Panc1 (cell line): ENCODE data around the gene NTN4.

Experiments used
- CTCF ChIP-seq: fragments of 450-650 bp; IDR thresholded peaks from 2 replicates; pipeline ENCODE4 v1.5.1; 2017; ENCODE audit warnings: mild to moderate bottlenecking
- TCF7L2 ChIP-seq: IDR thresholded peaks from 2 replicates; pipeline ENCODE4 v1.6.1; 2011; ENCODE audit warnings: mild to moderate bottlenecking, low read depth, low read length, inconsistent platforms

GRCh38 chr12:95642583-95642982 lies 148.0 kb downstream of the NTN4 start:
- TF ChIP-seq CTCF (no peak), TCF7L2 (no peak)
